H1 (cell line): ENCODE data around the gene NAV3. TPM values are rescaled to one million over a fixed set of nuclear protein-coding genes. Genes with fewer than 3 reads are reported as not detected.

Source experiments
- CTCF ChIA-PET: fragments of 300-600 bp; sonication (Branson Sonifier 250); formaldehyde crosslinking; loops from one replicate; lab custom pipeline; 2021; ENCODE audit not compliant: partially characterized antibody; lab: Charles Lee
- POLR2A ChIA-PET: fragments of 300-600 bp; sonication (Branson Sonifier 250); formaldehyde crosslinking; loops from one replicate; lab custom pipeline; 2021; ENCODE audit warnings: inconsistent platforms; ENCODE audit not compliant: partially characterized antibody; lab: Charles Lee
- DNase-seq, 2 experiments: peaks; one replicate each; pipeline versions ENCODE4 v3.0.0 to v3.0.0-alpha.2; 2010 to 2022; ENCODE audit warnings: low spot score in 2 of 2, low read depth in 1 of 2, mixed read lengths in 1 of 2
- FAIRE-seq: peaks from 2 replicates; lab custom pipeline; 2011; peaks lifted over from hg19 to GRCh38; lab: Jason Lieb, UNC
- H2AFZ ChIP-seq: 2 replicates; pipeline ENCODE4 v1.8.1; 2012; ENCODE audit warnings: low read length, inconsistent platforms
- H2AK5ac ChIP-seq: 2 replicates; pipeline ENCODE4 v1.6.1; 2013; ENCODE audit warnings: low read depth, low read length
- H2BK120ac ChIP-seq: replicated peaks from 2 replicates; pipeline ENCODE3; 2013; ENCODE audit warnings: low read depth, low read length, inconsistent platforms
- H2BK12ac ChIP-seq: 2 replicates; pipeline ENCODE4 v1.6.1; 2013; ENCODE audit warnings: low read depth, low read length
- H2BK15ac ChIP-seq: 2 replicates; pipeline ENCODE4 v1.6.1; 2013; ENCODE audit warnings: low read length
- H2BK20ac ChIP-seq: 2 replicates; pipeline ENCODE4 v1.6.1; 2013; ENCODE audit warnings: low read length
- H2BK5ac ChIP-seq: 2 replicates; pipeline ENCODE4 v1.6.1; 2013; ENCODE audit warnings: low read depth, low read length
- H3K14ac ChIP-seq: 2 replicates; pipeline ENCODE4 v1.6.1; 2013; ENCODE audit warnings: inconsistent platforms; ENCODE audit not compliant: insufficient read length
- H3K18ac ChIP-seq: 2 replicates; pipeline ENCODE4 v1.6.1; 2013; ENCODE audit warnings: low read length; ENCODE audit errors: extremely low read depth
- H3K23ac ChIP-seq: 2 replicates; pipeline ENCODE4 v1.6.1; 2013; ENCODE audit warnings: inconsistent platforms; ENCODE audit not compliant: insufficient read length
- H3K23me2 ChIP-seq: 2 replicates; pipeline ENCODE4 v1.6.1; 2013; ENCODE audit warnings: low read depth, low read length
- H3K27ac ChIP-seq: 2 replicates; pipeline ENCODE4 v1.6.1; 2011; ENCODE audit warnings: low read depth, low read length, inconsistent platforms
- H3K27me3 ChIP-seq, 4 experiments: replicated peaks in 1 of 4; 1 replicate in 1 of 4; 2 replicates in 3 of 4; pipeline versions ENCODE4 v1.6.1 to v1.8.1; 2011 to 2013; ENCODE audit warnings: low read length in 3 of 4, mild to moderate bottlenecking in 3 of 4, inconsistent platforms in 2 of 4, mixed read lengths in 2 of 4, moderate library complexity in 1 of 4; ENCODE audit not compliant: control insufficient read depth in 3 of 4, insufficient read depth in 3 of 4; ENCODE audit errors: extremely low read depth in 1 of 4
- H3K36me3 ChIP-seq, 4 experiments: 2 replicates each; pipeline versions ENCODE4 v1.6.1 to v1.8.1; 2011 to 2013; ENCODE audit warnings: mild to moderate bottlenecking in 4 of 4, low read length in 3 of 4, moderate library complexity in 2 of 4, control low read depth in 1 of 4, inconsistent platforms in 1 of 4; ENCODE audit not compliant: insufficient read depth in 4 of 4, control insufficient read depth in 2 of 4
- H3K4ac ChIP-seq: replicated peaks from 2 replicates; pipeline ENCODE3; 2013; ENCODE audit warnings: low read length, low read depth, mixed read lengths, inconsistent platforms; ENCODE audit not compliant: insufficient read length
- H3K4me1 ChIP-seq, 4 experiments: replicated peaks in 1 of 4; 1 replicate in 1 of 4; 2 replicates in 3 of 4; pipeline versions ENCODE4 v1.6.1 to v1.8.1; 2011 to 2013; ENCODE audit warnings: low read length in 3 of 4, inconsistent platforms in 2 of 4, mixed read lengths in 1 of 4; ENCODE audit not compliant: insufficient read depth in 4 of 4, control insufficient read depth in 3 of 4
- H3K4me2 ChIP-seq, 2 experiments: 2 replicates each; pipeline versions ENCODE4 v1.6.1 to v1.8.1; 2011 to 2013; ENCODE audit warnings: low read depth in 2 of 2, low read length in 2 of 2, control low read depth in 1 of 2, inconsistent platforms in 1 of 2, mild to moderate bottlenecking in 1 of 2; ENCODE audit not compliant: insufficient read depth in 1 of 2
- H3K4me3 ChIP-seq, 4 experiments: fragments of 200-600, 300-600 bp in 1 of 4; sonication (generic), shearing (Covaris generic), sonication (Bioruptor Twin) in 1 of 4; 2 replicates each; pipeline versions ENCODE4 v1.5.1 to v1.8.1; 2011 to 2016; ENCODE audit warnings: low read length in 4 of 4, low read depth in 3 of 4, control low read depth in 2 of 4, inconsistent platforms in 2 of 4, mild to moderate bottlenecking in 2 of 4, mixed read lengths in 1 of 4, moderate library complexity in 1 of 4; ENCODE audit not compliant: insufficient read depth in 2 of 4; ENCODE audit errors: extremely low read depth in 1 of 4
- H3K56ac ChIP-seq: replicated peaks from 2 replicates; pipeline ENCODE3; 2013; ENCODE audit warnings: low read depth, mild to moderate bottlenecking, mixed read lengths, low read length, inconsistent platforms; ENCODE audit not compliant: insufficient read length
- H3K79me1 ChIP-seq: 2 replicates; pipeline ENCODE4 v1.6.1; 2013; ENCODE audit warnings: low read depth, low read length, control low read depth
- H3K79me2 ChIP-seq, 2 experiments: 2 replicates each; pipeline versions ENCODE4 v1.6.1 to v1.8.1; 2012 to 2013; ENCODE audit warnings: low read length in 2 of 2, mild to moderate bottlenecking in 2 of 2, inconsistent platforms in 1 of 2; ENCODE audit not compliant: insufficient read depth in 2 of 2, control insufficient read depth in 1 of 2
- H3K9ac ChIP-seq, 4 experiments: replicated peaks in 1 of 4; 1 replicate in 1 of 4; 2 replicates in 3 of 4; pipeline versions ENCODE4 v1.6.1 to v1.8.1; 2011 to 2013; ENCODE audit warnings: low read depth in 3 of 4, low read length in 3 of 4, control low read depth in 2 of 4, mild to moderate bottlenecking in 2 of 4, moderate library complexity in 2 of 4, inconsistent platforms in 1 of 4; ENCODE audit errors: extremely low read depth in 1 of 4
- H3K9me3 ChIP-seq, 2 experiments: 2 replicates each; pipeline versions ENCODE4 v1.6.1 to v1.8.1; 2012 to 2013; ENCODE audit warnings: mild to moderate bottlenecking in 2 of 2, moderate library complexity in 2 of 2, control low read depth in 1 of 2, inconsistent platforms in 1 of 2, low read depth in 1 of 2, low read length in 1 of 2, mixed read lengths in 1 of 2; ENCODE audit not compliant: insufficient read depth in 2 of 2
- H4K20me1 ChIP-seq, 2 experiments: replicated peaks in 1 of 2; 2 replicates each; pipeline versions ENCODE3 to v1.8.1; 2011 to 2013; ENCODE audit warnings: inconsistent platforms in 2 of 2, low read length in 2 of 2, mild to moderate bottlenecking in 1 of 2; ENCODE audit not compliant: insufficient read depth in 2 of 2, control insufficient read depth in 1 of 2
- H4K5ac ChIP-seq: 2 replicates; pipeline ENCODE4 v1.6.1; 2013; ENCODE audit warnings: low read length, low read depth, mixed read lengths, inconsistent platforms; ENCODE audit not compliant: insufficient read length
- H4K8ac ChIP-seq: 2 replicates; pipeline ENCODE4 v1.8.0; 2013; ENCODE audit warnings: mild to moderate bottlenecking, moderate library complexity, low read length, inconsistent platforms; ENCODE audit not compliant: insufficient read depth; ENCODE audit errors: extremely low read depth
- H4K91ac ChIP-seq: replicated peaks from 2 replicates; pipeline ENCODE3; 2013; ENCODE audit warnings: low read length, mixed read lengths, inconsistent platforms; ENCODE audit not compliant: insufficient read length
- JUN ChIP-seq: IDR thresholded peaks from 2 replicates; pipeline ENCODE4 v1.6.1; 2011; ENCODE audit warnings: low read depth, mild to moderate bottlenecking, improper control_type of control experiment, low read length
- JUND ChIP-seq: IDR thresholded peaks from 2 replicates; pipeline ENCODE4 v1.6.1; 2011; ENCODE audit warnings: mild to moderate bottlenecking, improper control_type of control experiment, low read length
- KDM5A ChIP-seq: fragments of 200-600 bp; IDR thresholded peaks from 2 replicates; pipeline ENCODE4 v1.7.1; 2012; ENCODE audit warnings: mild to moderate bottlenecking, low read length, inconsistent platforms, mixed read lengths
- NANOG ChIP-seq: IDR thresholded peaks from 2 replicates; pipeline ENCODE4 v1.6.1; 2011; ENCODE audit warnings: low read length, low read depth, mild to moderate bottlenecking, inconsistent platforms; ENCODE audit not compliant: insufficient read depth, poor library complexity, severe bottlenecking
- RXRA ChIP-seq: IDR thresholded peaks from 2 replicates; pipeline ENCODE4 v1.6.1; 2011; ENCODE audit warnings: low read depth, mild to moderate bottlenecking, low read length, moderate library complexity; ENCODE audit not compliant: insufficient read depth
- SIN3A ChIP-seq, 2 experiments: IDR thresholded peaks in 1 of 2; conservative IDR thresholded peaks in 1 of 2; 2 replicates each; pipeline ENCODE4 v1.6.1; 2011 to 2012; ENCODE audit warnings: low read length in 2 of 2, improper control_type of control experiment in 1 of 2, low read depth in 1 of 2, mild to moderate bottlenecking in 1 of 2
- SIRT6 ChIP-seq: IDR thresholded peaks from one replicate; pipeline ENCODE4 v1.7.1; 2012; ENCODE audit warnings: low read length, inconsistent platforms
- TBP ChIP-seq: IDR thresholded peaks from 2 replicates; pipeline ENCODE4 v1.6.1; 2011; ENCODE audit warnings: low read depth, low read length, improper control_type of control experiment
- YY1 ChIP-seq: IDR thresholded peaks from 2 replicates; pipeline ENCODE4 v1.6.1; 2011; ENCODE audit warnings: low read depth, mild to moderate bottlenecking, low read length
- whole genome bisulfite sequencing, 2 experiments: shearing (Covaris generic) in 1 of 2; methylation state at CpG; one replicate each; pipeline versions ENCODE4 v1.1.6 to v1.1.7; 2013 to 2015; ENCODE audit warnings: low lambda C conversion rate in 2 of 2, mixed read lengths in 2 of 2, inconsistent platforms in 1 of 2, low coverage in 1 of 2, missing lambda C conversion rate in 1 of 2; ENCODE audit not compliant: insufficient replicate concordance in 2 of 2, insufficient coverage in 1 of 2, insufficient read length in 1 of 2; ENCODE audit errors: extremely low coverage in 1 of 2, missing lambda C conversion rate in 1 of 2; 5-methylcytosine and 5-hydroxymethylcytosine counted together
- polyA plus RNA-seq, 7 experiments: library from polyadenylated mRNA; depleted of rRNA in 3 of 7; stranded (reverse) in 5 of 7; unstranded in 2 of 7; fragments of >200 nt in 5 of 7; fragments of 200-250 nt in 2 of 7; gene quantifications; 1 replicate in 5 of 7; 2 replicates in 1 of 7; 4 replicates in 1 of 7; pipeline versions ENCODE4 v1.2.1 to v1.2.3, GENCODE V29; 2011 to 2013; ENCODE audit warnings: missing spikeins in 2 of 7, mixed read lengths in 2 of 7
- total RNA-seq: library from RNA; stranded (reverse); fragmentation: NEBNext Ultra II Directional; extraction: Animal tissue kit (Norgen Biotek cat#: 25700); gene quantifications from 2 replicates; pipeline ENCODE4 v1.2.1, GENCODE V29; 2021
- TF ChIP-seq, protein P1 (sequence below): IDR thresholded peaks from 2 replicates; pipeline ENCODE4 v1.6.1; 2011; ENCODE audit warnings: low read depth, mild to moderate bottlenecking, low read length; ENCODE audit not compliant: insufficient read depth

NAV3 gene
- total and polyA plus RNA-seq, 2 of the 8 experiments (the other 6 are each of a cell fraction or from before 2014, with no cell fraction given) = 0.47 to 5.0 TPM

DNA sequence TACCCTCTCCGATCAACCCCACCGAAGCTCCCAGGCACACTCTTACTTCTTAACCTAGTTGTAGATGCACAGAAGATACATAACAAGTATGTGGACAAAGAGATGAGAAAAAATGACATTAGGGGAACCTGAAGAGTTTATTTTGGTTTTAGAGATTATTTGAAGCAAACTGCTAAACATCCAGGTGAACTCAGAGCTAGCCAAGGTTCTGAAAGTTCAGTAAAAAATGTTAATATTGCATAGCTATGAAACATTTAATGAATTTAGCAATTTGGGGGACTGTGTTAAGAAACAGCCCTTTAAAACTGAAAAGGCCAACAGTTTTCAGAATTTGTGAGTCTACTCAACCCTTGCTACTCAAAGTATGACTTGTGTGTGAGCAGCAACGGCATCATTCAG, 174.4 kb downstream of the NAV3 start:
- no peak overlapping the region for H3K4ac ChIP-seq
- no peak overlapping the region for H4K91ac ChIP-seq
- no peak overlapping the region for H3K4me2 ChIP-seq
- no peaks in the 10 kb centered on the region for H3K36me3 ChIP-seq
- no peak overlapping the region for H2BK5ac ChIP-seq
- no peaks in the 10 kb centered on the region for H4K20me1 ChIP-seq
- no peak overlapping the region for H2BK20ac ChIP-seq
- H3K23me2 ChIP-seq = no peaks in the 10 kb centered on the region; the same call in 1 of the 2 replicates
- WGBS, 2 experiments = 93% methylated on average over 3 of the region's 3 CpGs; no CpG with 5 or more reads in 1 of the 2 experiments
- no peaks in the 10 kb centered on the region for H3K27me3 ChIP-seq
- H2BK12ac ChIP-seq = no peak overlapping the region
- no peaks in the 10 kb centered on the region for H3K4me1 ChIP-seq
- no peak overlapping the region for H3K9ac ChIP-seq
- no peak overlapping the region for H2AFZ ChIP-seq
- H4K5ac ChIP-seq = no peak overlapping the region
- FAIRE-seq = no peak
- H3K23ac ChIP-seq = no peak overlapping the region
- no peak overlapping the region for H3K18ac ChIP-seq
- TF ChIP-seq JUND (no peak), KDM5A (no peak), YY1 (no peak), JUN (no peak), SIN3A (conservative IDR thresholded peaks at IDR 0.05 in 1 of 2, IDR thresholded peaks at IDR 0.05 in 1 of 2; ENCODE audit: low read depth in 1 of 2, low read length in 2 of 2) (no peak), TBP (no peak), RXRA (no peak), SIRT6 (no peak), NANOG (no peak)
- TF ChIP-seq, protein P1, sequence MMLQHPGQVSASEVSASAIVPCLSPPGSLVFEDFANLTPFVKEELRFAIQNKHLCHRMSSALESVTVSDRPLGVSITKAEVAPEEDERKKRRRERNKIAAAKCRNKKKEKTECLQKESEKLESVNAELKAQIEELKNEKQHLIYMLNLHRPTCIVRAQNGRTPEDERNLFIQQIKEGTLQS = no peak
- ChIA-PET CTCF (interaction anchor here (1.0 to 1.6 kb wide), 4 partner anchors 17 to 115 kb away, joined by 3 to 11 read pairs (median 4); no protein-coding TSS in a partner anchor), POLR2A (no interaction called here)
- DNase-seq = no peak
- no peak overlapping the region for H2AK5ac ChIP-seq
- H3K14ac ChIP-seq = no peak overlapping the region
- no peak overlapping the region for H3K4me3 ChIP-seq
- no peak overlapping the region for H2BK15ac ChIP-seq
- no peak overlapping the region for H3K27ac ChIP-seq
- H3K9me3 ChIP-seq = no peaks in the 10 kb centered on the region
- no peaks in the 10 kb centered on the region for H3K79me1 ChIP-seq
- H4K8ac ChIP-seq = no peak overlapping the region
- H3K79me2 ChIP-seq = no peaks in the 10 kb centered on the region
- H3K56ac ChIP-seq = no peak overlapping the region
- H2BK120ac ChIP-seq = no peak overlapping the region
